HepG2 (cell line): Measurements from ENCODE around the gene GPR176. TPM values are rescaled to one million over a fixed set of nuclear protein-coding genes. Genes with fewer than 3 reads are reported as not detected.

Experiments
- ATAC-seq: fragments of 200-7000 bp; cut with Tn5 transposase; 3 replicates; pipeline ENCODE4 v1.9.1; 2020; ENCODE audit warnings: mild to moderate bottlenecking, moderate library complexity
- BruUV-seq: library from RNA; stranded (reverse); fragments of 400-500 nt; replicated peaks from 2 replicates; lab custom pipeline; 2021; lab: Mats Ljungman, UMichigan
- CTCF ChIA-PET: fragments of 300-600 bp; formaldehyde crosslinking; extraction: SDS; loops from one replicate; lab custom pipeline; 2021; ENCODE audit warnings: low total read pairs, inconsistent platforms, low intra/inter-chr PET ratio; lab: Yijun Ruan, JAX
- POLR2A ChIA-PET: fragments of 350-600 bp; sonication (Branson Sonifier 250); formaldehyde crosslinking; loops from one replicate; lab custom pipeline; 2020; ENCODE audit warnings: antibody characterized with exemption, inconsistent platforms; lab: Yijun Ruan, JAX
- DNase-seq: peaks from one replicate; pipeline ENCODE4 v3.0.0-alpha.2; 2015; ENCODE audit warnings: low spot score
- FAIRE-seq: peaks from 3 replicates; lab custom pipeline; 2011; peaks lifted over from hg19 to GRCh38; lab: Jason Lieb, UNC
- H2AFZ ChIP-seq: one replicate; pipeline ENCODE4 v1.6.1; 2011; ENCODE audit warnings: low read length, inconsistent platforms
- H3K27ac ChIP-seq: fragments of 300-600 bp; 3 replicates; pipeline ENCODE4 v1.8.0; 2011; ENCODE audit warnings: mixed run types, mild to moderate bottlenecking, mixed read lengths, low read length, inconsistent platforms; ENCODE audit not compliant: insufficient read depth; ENCODE audit errors: extremely low read length
- H3K27me3 ChIP-seq, 2 experiments: fragments of 200-600 bp in 1 of 2; 2 replicates in 1 of 2; 3 replicates in 1 of 2; pipeline versions ENCODE4 v1.6.0 to v1.8.0; 2011; ENCODE audit warnings: low read length in 2 of 2, mild to moderate bottlenecking in 2 of 2, moderate library complexity in 2 of 2, inconsistent platforms in 1 of 2; ENCODE audit not compliant: insufficient read depth in 2 of 2, control insufficient read depth in 1 of 2
- H3K36me3 ChIP-seq, 2 experiments: fragments of 200-600 bp in 1 of 2; replicated peaks in 1 of 2; 2 replicates in 1 of 2; 3 replicates in 1 of 2; pipeline versions ENCODE4 v1.5.1 to v1.8.0; 2011; ENCODE audit warnings: low read length in 2 of 2, inconsistent platforms in 1 of 2; ENCODE audit not compliant: insufficient read depth in 2 of 2, control insufficient read depth in 1 of 2
- H3K4me1 ChIP-seq: 2 replicates; pipeline ENCODE4 v1.5.1; 2012; ENCODE audit warnings: low read length, inconsistent platforms; ENCODE audit not compliant: insufficient read depth
- H3K4me2 ChIP-seq: 2 replicates; pipeline ENCODE4 v1.6.0; 2011; ENCODE audit warnings: low read depth, low read length, inconsistent platforms
- H3K4me3 ChIP-seq, 3 experiments: fragments of 200-600 bp in 1 of 3; sonication (generic), shearing (Covaris generic) in 1 of 3; replicated peaks in 1 of 3; 2 replicates each; pipeline ENCODE4 v1.5.1; 2011 to 2016; ENCODE audit warnings: low read length in 3 of 3, inconsistent platforms in 2 of 3, low read depth in 2 of 3, mild to moderate bottlenecking in 2 of 3, control low read depth in 1 of 3, mixed read lengths in 1 of 3; ENCODE audit not compliant: insufficient read depth in 1 of 3
- H3K79me2 ChIP-seq: one replicate; pipeline ENCODE4 v1.6.1; 2011; ENCODE audit warnings: low read length, inconsistent platforms; ENCODE audit not compliant: insufficient read depth
- H3K9ac ChIP-seq: 2 replicates; pipeline ENCODE4 v1.6.0; 2011; ENCODE audit warnings: mild to moderate bottlenecking, low read depth, low read length, inconsistent platforms; ENCODE audit not compliant: insufficient read depth
- H3K9me3 ChIP-seq: 2 replicates; pipeline ENCODE4 v1.5.1; 2012; ENCODE audit warnings: mild to moderate bottlenecking, low read length
- H4K20me1 ChIP-seq: 2 replicates; pipeline ENCODE4 v1.6.0; 2011; ENCODE audit warnings: inconsistent platforms, mild to moderate bottlenecking, low read length, moderate library complexity; ENCODE audit not compliant: insufficient read depth
- ADNP ChIP-seq: sonication (generic); formaldehyde crosslinking; IDR thresholded peaks from 2 replicates; pipeline ENCODE4 v1.4.0; 2020; ENCODE audit warnings: missing genetic modification reagents
- FOXO1 ChIP-seq: sonication (generic); formaldehyde crosslinking; IDR thresholded peaks from 2 replicates; pipeline ENCODE4 v1.4.0; 2020; ENCODE audit warnings: missing genetic modification reagents
- NFE2L1 ChIP-seq: sonication (generic); formaldehyde crosslinking; IDR thresholded peaks from 2 replicates; pipeline ENCODE4 v1.4.0; 2020; ENCODE audit warnings: missing genetic modification reagents, mild to moderate bottlenecking, borderline replicate concordance
- ZNF260 ChIP-seq: sonication (generic); formaldehyde crosslinking; IDR thresholded peaks from 2 replicates; pipeline ENCODE4 v1.4.0; 2020; ENCODE audit warnings: missing genetic modification reagents, low read depth, mild to moderate bottlenecking, borderline replicate concordance
- ZNF343 ChIP-seq: sonication (generic); formaldehyde crosslinking; IDR thresholded peaks from 2 replicates; pipeline ENCODE4 v1.4.0; 2020; ENCODE audit warnings: mild to moderate bottlenecking, missing genetic modification reagents
- WGBS: methylation state at CpG from one replicate; pipeline ENCODE4 v1.1.6; 2017; ENCODE audit warnings: low lambda C conversion rate; 5-methylcytosine and 5-hydroxymethylcytosine counted together
- in situ Hi-C: cut with HindIII; loops from 2 replicates; pipeline ENCODE4 v1.10.0; 2017; ENCODE audit warnings: low pct_unique_long_range_greater_than_20kb; ENCODE audit not compliant: extremely low pct_ligation_motif_present
- intact Hi-C: fragments of 100-400 bp; cut with micrococcal nuclease; formaldehyde crosslinking; loops from one replicate; pipeline ENCODE4 v1.10.0; 2022; ENCODE audit not compliant: unreplicated experiment
- polyA plus RNA-seq, 8 experiments: library from polyadenylated mRNA; depleted of rRNA in 3 of 8; stranded (reverse) in 7 of 8; unstranded in 1 of 8; fragments of >200 nt; fragmentation: Illumina TruSeq in 4 of 8; extraction: Trizol in 4 of 8; gene quantifications; 2 replicates each; pipeline versions ENCODE4 v1.2.1 to v1.2.3, GENCODE V29; 2011 to 2016; ENCODE audit warnings: low read depth in 4 of 8, missing spikeins in 1 of 8, mixed read lengths in 1 of 8; ENCODE audit not compliant: insufficient read depth in 1 of 8
- total RNA-seq, 5 experiments: library from RNA; depleted of rRNA; stranded (reverse); fragments of >200 nt; fragmentation: Illumina TruSeq; extraction: Trizol; gene quantifications; 2 replicates each; pipeline ENCODE4 v1.2.3, GENCODE V29; 2016; ENCODE audit warnings: low read depth in 1 of 5
- TF ChIP-seq, protein P1 (sequence below): sonication (generic); formaldehyde crosslinking; IDR thresholded peaks from 2 replicates; pipeline ENCODE4 v1.4.0; 2020; ENCODE audit warnings: missing genetic modification reagents
- TF ChIP-seq, protein P2 (sequence below): sonication (generic); IDR thresholded peaks from 2 replicates; pipeline ENCODE4 v1.6.1; 2016; ENCODE audit warnings: low read depth, borderline replicate concordance
- TF ChIP-seq, protein P3 (sequence below): sonication (generic); formaldehyde crosslinking; IDR thresholded peaks from 2 replicates; pipeline ENCODE4 v1.5.0; 2020; ENCODE audit warnings: mild to moderate bottlenecking, missing genetic modification reagents, borderline replicate concordance
- TF ChIP-seq, protein P4 (sequence below): sonication (generic); formaldehyde crosslinking; IDR thresholded peaks from 2 replicates; pipeline ENCODE4 v1.9.0; 2021; ENCODE audit warnings: missing genetic modification reagents, borderline replicate concordance
- TF ChIP-seq, protein P5 (sequence below): sonication (generic); formaldehyde crosslinking; IDR thresholded peaks from 2 replicates; pipeline ENCODE4 v1.4.0; 2020; ENCODE audit warnings: missing genetic modification reagents

Gene GPR176
- total and polyA plus RNA-seq, 2 of the 13 experiments (the other 11 are each of a cell fraction or from before 2014, with no cell fraction given): 0.11 to 0.20 TPM

DNA sequence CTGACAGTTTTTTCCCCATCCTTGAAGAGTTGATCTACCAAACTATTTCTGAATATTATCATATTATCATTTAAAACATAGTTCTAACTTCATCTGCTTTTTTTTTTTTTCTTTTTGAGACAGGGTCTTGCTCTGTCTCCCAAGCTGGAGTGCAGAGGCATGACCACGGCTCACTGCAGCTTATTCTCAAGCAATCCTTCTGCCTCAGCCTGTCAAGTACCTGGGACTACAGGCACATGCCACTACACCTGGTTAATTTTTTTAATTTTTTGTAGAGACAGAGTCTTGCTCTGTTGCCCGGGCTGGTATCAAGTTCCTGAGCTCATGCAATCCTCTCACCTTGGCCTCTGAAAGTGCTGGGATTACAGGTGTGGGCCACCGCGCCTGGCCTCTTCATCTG lies 15.2 kb upstream of the GPR176 start:
- Histone ChIP-seq H3K9me3 (no peaks in the 10 kb centered on the region), H3K4me1 (peaks cover 40% of the 10 kb centered on the region), H3K36me3 (peaks cover 3 to 5% of the 10 kb centered on the region in 2 experiments; a peak in 4 of 5 replicates), H3K4me2 (peak overlapping the region; percentile 89), H4K20me1 (no peaks in the 10 kb centered on the region; the same call in 1 of the 2 replicates), H3K4me3 (peak overlapping the region; percentile 84 to 88 (median 87); a peak in 4 of 6 replicates), H2AFZ (no peak overlapping the region), H3K9ac (peak overlapping the region; percentile 91; the same call in 1 of the 2 replicates), H3K79me2 (peaks cover 14% of the 10 kb centered on the region), H3K27ac (no peak overlapping the region), H3K27me3 (peaks cover 3 to 8% of the 10 kb centered on the region in 2 experiments; a peak in 4 of 5 replicates)
- WGBS: 89% methylated on average over 4 of the region's 4 CpGs
- DNase-seq (no peak), FAIRE-seq (no peak), ATAC-seq (no peak)
- intact Hi-C loops: loop anchor here (2.0 kb wide), 1 partner anchor 148 kb away; no protein-coding TSS in a partner anchor
- POLR2A ChIA-PET: interaction anchor here (0.7 to 3.9 kb wide), 3 partner anchors 9 to 68 kb away, joined by 3 to 27 read pairs (median 3); partner anchors contain the start of gene GPR176
- CTCF ChIA-PET: no interaction called here
- no TSS peak for BruUV-seq
- in situ Hi-C loops: no loop called here
- TF ChIP-seq, protein P1, sequence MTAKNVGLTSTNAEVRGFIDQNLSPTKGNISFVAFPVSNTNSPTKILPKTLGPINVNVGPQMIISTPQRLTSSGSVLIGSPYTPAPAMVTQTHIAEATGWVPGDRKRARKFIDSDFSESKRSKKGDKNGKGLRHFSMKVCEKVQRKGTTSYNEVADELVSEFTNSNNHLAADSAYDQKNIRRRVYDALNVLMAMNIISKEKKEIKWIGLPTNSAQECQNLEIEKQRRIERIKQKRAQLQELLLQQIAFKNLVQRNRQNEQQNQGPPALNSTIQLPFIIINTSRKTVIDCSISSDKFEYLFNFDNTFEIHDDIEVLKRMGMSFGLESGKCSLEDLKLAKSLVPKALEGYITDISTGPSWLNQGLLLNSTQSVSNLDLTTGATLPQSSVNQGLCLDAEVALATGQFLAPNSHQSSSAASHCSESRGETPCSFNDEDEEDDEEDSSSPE (CRISPR knock-in tag): no peak
- TF ChIP-seq ZNF260 (CRISPR knock-in tag) (no peak), FOXO1 (CRISPR knock-in tag) (no peak), ZNF343 (CRISPR knock-in tag) (no peak), NFE2L1 (CRISPR knock-in tag) (no peak), ADNP (CRISPR knock-in tag) (no peak)
- TF ChIP-seq, protein P2, sequence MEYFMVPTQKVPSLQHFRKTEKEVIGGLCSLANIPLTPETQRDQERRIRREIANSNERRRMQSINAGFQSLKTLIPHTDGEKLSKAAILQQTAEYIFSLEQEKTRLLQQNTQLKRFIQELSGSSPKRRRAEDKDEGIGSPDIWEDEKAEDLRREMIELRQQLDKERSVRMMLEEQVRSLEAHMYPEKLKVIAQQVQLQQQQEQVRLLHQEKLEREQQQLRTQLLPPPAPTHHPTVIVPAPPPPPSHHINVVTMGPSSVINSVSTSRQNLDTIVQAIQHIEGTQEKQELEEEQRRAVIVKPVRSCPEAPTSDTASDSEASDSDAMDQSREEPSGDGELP: no peak
- TF ChIP-seq, protein P3, sequence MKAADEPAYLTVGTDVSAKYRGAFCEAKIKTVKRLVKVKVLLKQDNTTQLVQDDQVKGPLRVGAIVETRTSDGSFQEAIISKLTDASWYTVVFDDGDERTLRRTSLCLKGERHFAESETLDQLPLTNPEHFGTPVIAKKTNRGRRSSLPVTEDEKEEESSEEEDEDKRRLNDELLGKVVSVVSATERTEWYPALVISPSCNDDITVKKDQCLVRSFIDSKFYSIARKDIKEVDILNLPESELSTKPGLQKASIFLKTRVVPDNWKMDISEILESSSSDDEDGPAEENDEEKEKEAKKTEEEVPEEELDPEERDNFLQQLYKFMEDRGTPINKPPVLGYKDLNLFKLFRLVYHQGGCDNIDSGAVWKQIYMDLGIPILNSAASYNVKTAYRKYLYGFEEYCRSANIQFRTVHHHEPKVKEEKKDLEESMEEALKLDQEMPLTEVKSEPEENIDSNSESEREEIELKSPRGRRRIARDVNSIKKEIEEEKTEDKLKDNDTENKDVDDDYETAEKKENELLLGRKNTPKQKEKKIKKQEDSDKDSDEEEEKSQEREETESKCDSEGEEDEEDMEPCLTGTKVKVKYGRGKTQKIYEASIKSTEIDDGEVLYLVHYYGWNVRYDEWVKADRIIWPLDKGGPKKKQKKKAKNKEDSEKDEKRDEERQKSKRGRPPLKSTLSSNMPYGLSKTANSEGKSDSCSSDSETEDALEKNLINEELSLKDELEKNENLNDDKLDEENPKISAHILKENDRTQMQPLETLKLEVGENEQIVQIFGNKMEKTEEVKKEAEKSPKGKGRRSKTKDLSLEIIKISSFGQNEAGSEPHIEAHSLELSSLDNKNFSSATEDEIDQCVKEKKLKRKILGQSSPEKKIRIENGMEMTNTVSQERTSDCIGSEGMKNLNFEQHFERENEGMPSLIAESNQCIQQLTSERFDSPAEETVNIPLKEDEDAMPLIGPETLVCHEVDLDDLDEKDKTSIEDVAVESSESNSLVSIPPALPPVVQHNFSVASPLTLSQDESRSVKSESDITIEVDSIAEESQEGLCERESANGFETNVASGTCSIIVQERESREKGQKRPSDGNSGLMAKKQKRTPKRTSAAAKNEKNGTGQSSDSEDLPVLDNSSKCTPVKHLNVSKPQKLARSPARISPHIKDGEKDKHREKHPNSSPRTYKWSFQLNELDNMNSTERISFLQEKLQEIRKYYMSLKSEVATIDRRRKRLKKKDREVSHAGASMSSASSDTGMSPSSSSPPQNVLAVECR (CRISPR knock-in tag): no peak
- TF ChIP-seq, protein P4, sequence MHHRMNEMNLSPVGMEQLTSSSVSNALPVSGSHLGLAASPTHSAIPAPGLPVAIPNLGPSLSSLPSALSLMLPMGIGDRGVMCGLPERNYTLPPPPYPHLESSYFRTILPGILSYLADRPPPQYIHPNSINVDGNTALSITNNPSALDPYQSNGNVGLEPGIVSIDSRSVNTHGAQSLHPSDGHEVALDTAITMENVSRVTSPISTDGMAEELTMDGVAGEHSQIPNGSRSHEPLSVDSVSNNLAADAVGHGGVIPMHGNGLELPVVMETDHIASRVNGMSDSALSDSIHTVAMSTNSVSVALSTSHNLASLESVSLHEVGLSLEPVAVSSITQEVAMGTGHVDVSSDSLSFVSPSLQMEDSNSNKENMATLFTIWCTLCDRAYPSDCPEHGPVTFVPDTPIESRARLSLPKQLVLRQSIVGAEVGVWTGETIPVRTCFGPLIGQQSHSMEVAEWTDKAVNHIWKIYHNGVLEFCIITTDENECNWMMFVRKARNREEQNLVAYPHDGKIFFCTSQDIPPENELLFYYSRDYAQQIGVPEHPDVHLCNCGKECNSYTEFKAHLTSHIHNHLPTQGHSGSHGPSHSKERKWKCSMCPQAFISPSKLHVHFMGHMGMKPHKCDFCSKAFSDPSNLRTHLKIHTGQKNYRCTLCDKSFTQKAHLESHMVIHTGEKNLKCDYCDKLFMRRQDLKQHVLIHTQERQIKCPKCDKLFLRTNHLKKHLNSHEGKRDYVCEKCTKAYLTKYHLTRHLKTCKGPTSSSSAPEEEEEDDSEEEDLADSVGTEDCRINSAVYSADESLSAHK (CRISPR knock-in tag): no peak
- TF ChIP-seq, protein P5, sequence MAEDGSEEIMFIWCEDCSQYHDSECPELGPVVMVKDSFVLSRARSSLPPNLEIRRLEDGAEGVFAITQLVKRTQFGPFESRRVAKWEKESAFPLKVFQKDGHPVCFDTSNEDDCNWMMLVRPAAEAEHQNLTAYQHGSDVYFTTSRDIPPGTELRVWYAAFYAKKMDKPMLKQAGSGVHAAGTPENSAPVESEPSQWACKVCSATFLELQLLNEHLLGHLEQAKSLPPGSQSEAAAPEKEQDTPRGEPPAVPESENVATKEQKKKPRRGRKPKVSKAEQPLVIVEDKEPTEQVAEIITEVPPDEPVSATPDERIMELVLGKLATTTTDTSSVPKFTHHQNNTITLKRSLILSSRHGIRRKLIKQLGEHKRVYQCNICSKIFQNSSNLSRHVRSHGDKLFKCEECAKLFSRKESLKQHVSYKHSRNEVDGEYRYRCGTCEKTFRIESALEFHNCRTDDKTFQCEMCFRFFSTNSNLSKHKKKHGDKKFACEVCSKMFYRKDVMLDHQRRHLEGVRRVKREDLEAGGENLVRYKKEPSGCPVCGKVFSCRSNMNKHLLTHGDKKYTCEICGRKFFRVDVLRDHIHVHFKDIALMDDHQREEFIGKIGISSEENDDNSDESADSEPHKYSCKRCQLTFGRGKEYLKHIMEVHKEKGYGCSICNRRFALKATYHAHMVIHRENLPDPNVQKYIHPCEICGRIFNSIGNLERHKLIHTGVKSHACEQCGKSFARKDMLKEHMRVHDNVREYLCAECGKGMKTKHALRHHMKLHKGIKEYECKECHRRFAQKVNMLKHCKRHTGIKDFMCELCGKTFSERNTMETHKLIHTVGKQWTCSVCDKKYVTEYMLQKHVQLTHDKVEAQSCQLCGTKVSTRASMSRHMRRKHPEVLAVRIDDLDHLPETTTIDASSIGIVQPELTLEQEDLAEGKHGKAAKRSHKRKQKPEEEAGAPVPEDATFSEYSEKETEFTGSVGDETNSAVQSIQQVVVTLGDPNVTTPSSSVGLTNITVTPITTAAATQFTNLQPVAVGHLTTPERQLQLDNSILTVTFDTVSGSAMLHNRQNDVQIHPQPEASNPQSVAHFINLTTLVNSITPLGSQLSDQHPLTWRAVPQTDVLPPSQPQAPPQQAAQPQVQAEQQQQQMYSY: no peak
